CD4-positive, alpha-beta T cell treated with Interleukin-6 at 100 ng/mL for 8 hours (primary cell): ENCODE results near the gene KIFAP3.
"Not testable (repeated sequence)": the region's sequence is repeated elsewhere in the genome, so short reads cannot be mapped to it uniquely, and the experiment has no call there.

Source experiments
- DNase-seq: peaks from one replicate; pipeline ENCODE4 v3.0.0-alpha.2; 2020; ENCODE audit warnings: mixed read lengths, low spot score

KIFAP3 gene

DNA sequence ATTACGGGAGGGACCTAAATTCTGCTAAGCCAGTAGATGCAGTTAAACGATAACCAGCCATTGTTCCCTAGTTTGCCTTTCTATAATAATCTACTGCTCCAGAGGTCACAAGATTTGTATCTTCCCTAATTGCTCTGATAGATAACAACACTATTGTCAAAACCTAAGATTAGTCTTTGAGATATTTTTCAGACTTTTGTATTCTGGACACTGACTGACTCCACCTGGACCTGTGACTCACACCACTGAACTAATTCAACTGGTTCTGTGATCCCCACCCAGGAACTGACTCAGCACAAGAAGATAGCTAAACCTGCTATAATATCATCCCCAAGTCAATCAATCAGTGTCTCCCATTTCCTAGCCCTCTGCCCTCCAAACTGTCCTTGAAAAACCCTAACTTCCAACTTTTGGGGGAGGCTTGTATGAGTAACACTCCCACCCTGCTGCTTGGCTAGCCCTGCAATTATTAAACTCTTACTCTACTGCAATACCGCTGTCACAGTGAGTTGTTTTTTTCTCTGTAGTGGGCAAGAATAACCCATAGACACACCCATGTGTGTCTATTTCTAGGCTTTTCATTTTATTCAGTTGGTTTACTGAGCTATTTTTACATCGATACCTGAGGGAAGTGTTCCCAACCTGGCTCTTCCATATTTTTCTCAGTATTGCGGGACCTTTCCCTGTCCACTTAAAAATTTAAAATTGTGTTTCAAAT, 11.2 kb downstream of the KIFAP3 start:
- DNase-seq: no peak

DNA sequence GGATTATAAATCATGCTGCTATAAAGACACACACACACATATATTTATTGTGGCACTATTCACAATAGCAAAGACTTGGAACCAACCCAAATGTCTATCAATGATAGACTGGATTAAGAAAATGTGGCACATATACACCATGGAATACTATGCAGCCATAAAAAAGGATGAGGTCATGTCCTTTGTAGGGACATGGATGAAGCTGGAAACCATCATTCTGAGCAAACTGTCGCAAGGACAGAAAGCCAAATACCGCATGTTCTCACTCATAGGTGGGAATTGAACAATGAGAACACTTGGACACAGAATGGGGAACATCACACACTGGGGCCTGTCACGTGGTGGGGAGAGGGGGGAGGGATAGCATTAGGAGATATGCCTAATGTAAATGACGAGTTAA, 12.8 kb downstream of the KIFAP3 start:
- not testable (repeated sequence) for DNase-seq

- not testable (repeated sequence) for DNase-seq
Observed at GRCh38 chr1:170060015-170060520, 14.4 kb downstream of the KIFAP3 start.

- DNase-seq: no peak
Observed at GRCh38 chr1:170049176-170049800, 25.2 kb downstream of the KIFAP3 start.

DNA sequence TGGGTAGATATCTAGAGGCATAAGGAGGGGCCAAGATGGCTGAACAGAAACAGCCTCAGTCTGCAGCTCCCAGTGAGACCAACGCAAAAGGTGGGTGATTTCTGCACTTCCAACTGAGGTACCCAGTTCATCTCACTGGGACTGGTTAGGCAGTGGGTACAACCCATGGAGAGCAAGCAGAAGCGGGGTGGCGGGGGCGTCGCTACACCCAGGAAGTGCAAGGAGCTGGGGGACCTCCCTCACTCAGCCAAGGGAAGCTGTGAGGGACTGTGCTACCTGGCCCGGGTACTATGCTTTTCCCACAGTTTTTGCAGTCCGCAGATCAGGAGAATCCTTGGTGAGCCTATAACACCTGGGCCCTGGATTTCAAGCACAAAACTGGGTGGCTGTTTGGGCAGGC, 26.0 kb downstream of the KIFAP3 start:
- no peak for DNase-seq

- DNase-seq: no peak
Observed at GRCh38 chr1:170044187-170044586, 30.3 kb downstream of the KIFAP3 start.

DNA sequence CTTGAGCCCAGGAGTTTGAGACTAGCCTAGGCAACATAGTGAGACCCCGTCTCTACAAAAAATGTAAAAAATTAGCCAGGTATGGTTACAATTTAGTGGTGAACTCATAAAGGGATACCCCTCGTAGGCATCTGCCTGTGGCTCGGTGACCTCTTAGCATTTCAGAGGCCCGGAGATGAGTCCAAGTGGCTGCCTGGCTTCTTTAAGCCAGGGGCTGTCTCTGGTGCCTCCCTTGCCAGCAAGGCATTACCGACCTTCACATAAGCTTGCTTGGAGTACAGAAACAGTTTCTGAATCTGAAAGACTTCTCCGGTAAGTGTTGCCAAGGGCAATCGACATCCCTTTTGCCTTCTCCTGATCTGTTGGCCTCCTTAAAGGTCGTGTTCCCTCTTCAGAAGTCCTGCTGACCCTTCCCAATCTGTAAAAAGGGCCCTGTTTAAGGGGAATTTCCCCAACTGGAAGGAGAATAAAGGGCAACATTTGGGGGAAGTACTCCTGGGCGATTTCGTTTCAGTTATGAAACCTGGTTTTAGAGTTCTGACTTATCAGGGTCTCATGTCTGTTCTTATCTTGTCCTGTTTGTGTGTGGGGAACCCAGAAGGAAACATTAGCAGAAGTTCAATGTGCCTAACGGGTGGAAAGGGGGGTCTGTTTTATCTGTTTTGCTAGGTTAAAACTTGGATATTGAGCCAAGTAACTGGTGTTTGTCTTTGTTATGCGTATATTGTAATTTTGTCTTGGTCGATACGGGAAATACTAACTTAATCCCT, 32.9 kb downstream of the KIFAP3 start:
- DNase-seq: no peak

- no peak for DNase-seq
Observed at GRCh38 chr1:170032531-170033280, 41.8 kb downstream of the KIFAP3 start.

DNA sequence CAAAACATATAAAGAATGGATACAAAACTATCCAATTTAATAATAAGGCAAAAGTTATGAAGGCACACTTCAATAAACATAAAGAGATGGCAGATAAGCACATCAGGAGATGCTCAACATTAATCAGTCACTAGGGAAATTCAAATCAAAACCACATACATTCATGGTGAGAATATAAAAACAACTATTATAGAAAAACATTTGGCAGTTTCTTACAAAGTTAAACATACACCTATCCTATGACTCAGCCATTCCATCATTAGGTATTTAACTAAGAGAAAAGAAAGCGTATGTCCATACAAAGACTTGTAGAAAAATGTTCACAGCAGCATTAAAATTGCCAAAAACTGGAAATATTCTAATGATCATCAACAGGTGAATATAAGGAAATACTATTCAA, 44.3 kb downstream of the KIFAP3 start:
- no peak for DNase-seq

- no peak for DNase-seq
Observed at GRCh38 chr1:170027760-170028159, 46.7 kb downstream of the KIFAP3 start.

- DNase-seq: no peak
Observed at GRCh38 chr1:170020859-170021258, 53.6 kb downstream of the KIFAP3 start.

DNA sequence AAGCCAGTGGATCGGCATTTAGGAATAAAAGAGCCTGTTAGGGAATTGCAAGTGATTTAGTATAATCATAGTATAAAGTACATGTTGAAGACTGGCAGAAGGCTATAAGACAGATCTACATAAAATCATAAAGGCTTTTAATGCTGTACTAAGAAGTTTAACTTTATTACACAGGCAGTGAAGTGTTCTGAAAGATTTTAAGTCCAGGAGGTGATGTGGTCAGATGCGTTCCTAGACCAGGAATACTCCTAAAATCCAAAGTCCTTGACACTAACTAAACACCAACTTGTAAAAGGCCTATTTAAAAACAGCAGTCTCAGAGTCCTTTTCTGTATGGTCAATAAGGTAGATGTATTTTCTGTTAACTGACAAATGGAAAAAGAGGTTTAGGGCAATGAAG, 57.0 kb downstream of the KIFAP3 start:
- DNase-seq: no peak

- DNase-seq: no peak
Observed at GRCh38 chr1:170012920-170013319, 61.6 kb downstream of the KIFAP3 start.

GRCh38 chr1:170010443-170010842, 64.1 kb downstream of the KIFAP3 start:
- DNase-seq: no peak

DNA sequence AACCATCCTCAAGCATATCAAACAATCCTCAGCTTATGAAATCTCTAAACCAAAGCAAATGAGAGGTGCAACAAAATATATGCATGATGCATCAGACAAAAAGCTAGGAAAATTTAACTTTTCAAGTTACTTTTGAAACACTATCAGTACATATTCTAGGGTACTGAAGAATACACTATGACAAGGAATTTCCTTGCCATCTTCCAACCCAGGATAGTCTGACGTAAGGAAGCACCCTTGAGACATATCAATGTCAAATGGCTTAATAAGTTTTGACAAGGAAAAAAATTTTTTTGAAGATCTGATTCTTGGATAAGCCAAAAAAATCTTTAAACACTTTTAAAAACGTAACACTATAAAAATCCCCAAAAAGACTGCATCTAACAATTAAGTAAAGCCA, 64.9 kb downstream of the KIFAP3 start:
- no peak for DNase-seq

DNA sequence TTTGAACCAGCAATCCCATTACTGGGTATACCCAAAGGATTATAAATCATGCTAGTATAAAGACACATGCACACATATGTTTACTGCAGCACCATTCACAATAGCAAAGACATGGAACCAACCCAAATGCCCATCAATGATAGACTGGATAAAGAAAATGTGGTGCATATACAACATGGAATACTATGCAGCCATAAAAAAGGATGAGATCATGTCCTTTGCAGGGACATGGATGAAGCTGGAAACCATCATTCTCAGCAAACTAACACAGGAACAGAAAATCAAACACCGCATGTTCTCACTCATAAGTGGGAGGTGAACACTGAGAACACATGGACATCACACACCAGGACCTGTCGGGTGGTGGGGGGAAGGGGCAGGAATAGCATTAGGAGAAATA, 65.8 kb downstream of the KIFAP3 start:
- DNase-seq: not testable (repeated sequence)

- not testable (repeated sequence) for DNase-seq
Observed at GRCh38 chr1:170003270-170003835, 71.1 kb downstream of the KIFAP3 start.

DNA sequence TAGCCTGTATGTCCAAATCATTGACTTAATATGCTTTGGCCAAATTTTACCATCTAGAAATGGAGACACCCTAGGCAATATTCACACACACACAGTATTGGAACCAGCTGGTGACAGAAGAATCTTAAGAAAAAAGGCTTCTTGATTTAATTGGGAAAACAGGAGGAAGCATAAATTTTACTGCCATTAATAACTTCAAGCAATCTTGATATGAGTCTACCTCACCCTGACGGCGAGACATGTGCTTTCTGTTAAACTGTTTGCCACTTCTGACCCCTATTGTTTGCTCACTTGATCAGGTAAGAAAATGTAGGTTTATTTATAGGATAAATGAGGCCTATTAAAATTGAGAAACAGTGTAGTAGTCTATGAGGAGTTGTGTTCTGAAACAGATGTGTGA, 73.2 kb downstream of the KIFAP3 start:
- no peak for DNase-seq

GRCh38 chr1:169999761-170000160, 74.7 kb downstream of the KIFAP3 start:
- DNase-seq: no peak

DNA sequence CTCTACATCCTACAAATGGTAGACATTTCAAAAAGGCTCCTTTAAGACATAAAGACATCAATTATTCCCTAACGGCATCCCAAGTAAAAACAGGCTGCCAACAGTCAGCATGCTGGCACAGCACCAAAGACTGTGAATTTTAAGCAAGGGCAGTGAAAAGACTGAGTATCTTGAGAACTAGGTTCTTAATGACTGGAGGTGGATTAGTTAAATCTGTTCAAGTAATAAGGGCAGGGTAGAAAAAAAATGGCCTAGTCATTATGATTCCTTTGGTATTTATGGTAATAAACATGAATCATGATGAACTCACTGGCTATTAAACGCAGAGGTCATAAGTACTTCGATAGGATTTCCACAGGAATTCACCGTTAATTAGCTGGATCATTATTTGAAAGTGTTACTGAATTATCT, 75.2 kb downstream of the KIFAP3 start:
- no peak for DNase-seq

DNA sequence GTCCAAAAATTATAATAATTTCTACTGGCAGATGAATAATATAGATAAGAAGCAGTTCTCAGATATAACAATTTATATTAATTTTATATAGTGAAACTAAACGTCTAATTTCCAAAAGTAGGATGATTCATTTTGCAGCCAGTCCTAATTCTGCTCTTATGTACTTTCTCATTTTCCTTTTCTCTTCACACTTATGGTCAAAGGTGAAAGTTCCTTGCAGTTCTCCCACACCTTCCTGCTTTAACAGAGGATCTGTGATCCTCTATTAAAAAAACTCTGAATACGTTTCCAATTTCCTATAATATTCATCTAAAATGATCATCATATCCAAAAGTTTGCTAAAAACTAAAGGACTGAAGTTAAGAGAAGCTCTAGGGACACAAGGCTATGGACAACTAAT, 78.5 kb downstream of the KIFAP3 start:
- no peak for DNase-seq

GRCh38 chr1:169989246-169989645, 85.2 kb downstream of the KIFAP3 start:
- DNase-seq: no peak
